ENCODE results near the gene NLGN2.
A peak's percentile ranks its signal among the peaks of the same experiment; 100 is the strongest.

The NLGN2 gene

GRCh38 chr17:7389924-7390910, 17.4 kb upstream of the NLGN2 start:
- DNase-seq = no peak
- in situ Hi-C loops (cut with MboI; ENCODE audit: low pct_unique_long_range_greater_than_20kb, low sequenced_read_pairs) = no loop called here

GRCh38 chr17:7391307-7391706, 16.3 kb upstream of the NLGN2 start:
- in situ Hi-C loops (cut with MboI; ENCODE audit: low pct_unique_long_range_greater_than_20kb, low sequenced_read_pairs) = no loop called here
- DNase-seq = no peak

GRCh38 chr17:7392696-7393612, 14.7 kb upstream of the NLGN2 start:
- in situ Hi-C loops (cut with MboI; ENCODE audit: low pct_unique_long_range_greater_than_20kb, low sequenced_read_pairs) = no loop called here

GRCh38 chr17:7393613-7394451, 13.8 kb upstream of the NLGN2 start:
- peak; percentile 52 for DNase-seq
- in situ Hi-C loops (cut with MboI; ENCODE audit: low pct_unique_long_range_greater_than_20kb, low sequenced_read_pairs) = no loop called here

More at GRCh38 chr17:7392696-7393612, 14.7 kb upstream of the NLGN2 start:
- no peak for DNase-seq

- peak; percentile 79 for DNase-seq
- in situ Hi-C loops (cut with MboI; ENCODE audit: low pct_unique_long_range_greater_than_20kb, low sequenced_read_pairs) = no loop called here
These were observed 13.0 kb upstream of the NLGN2 start, which contains the start of gene PLSCR3 for GRCh38 chr17:7394452-7395191. Gene PLSCR3, minus strand, starts transcription at chr17:7394525. Its CDS starts 415 bp downstream, at chr17:7394110.

- no peak for DNase-seq
- in situ Hi-C loops (cut with MboI; ENCODE audit: low pct_unique_long_range_greater_than_20kb, low sequenced_read_pairs) = no loop called here
These were observed 11.5 kb upstream of the NLGN2 start for GRCh38 chr17:7396147-7396546.

- in situ Hi-C loops (cut with MboI; ENCODE audit: low pct_unique_long_range_greater_than_20kb, low sequenced_read_pairs) = no loop called here
- no peak for DNase-seq
These were observed 9.0 kb upstream of the NLGN2 start for GRCh38 chr17:7398612-7399011.

- in situ Hi-C loops (cut with MboI; ENCODE audit: low pct_unique_long_range_greater_than_20kb, low sequenced_read_pairs) = no loop called here
- no peak for DNase-seq
These were observed 4.5 kb upstream of the NLGN2 start for GRCh38 chr17:7403043-7403726.

- no peak for DNase-seq
- in situ Hi-C loops (cut with MboI; ENCODE audit: low pct_unique_long_range_greater_than_20kb, low sequenced_read_pairs) = no loop called here
These were observed 4.0 kb upstream of the NLGN2 start for GRCh38 chr17:7403727-7403976.

GRCh38 chr17:7403977-7404736, 3.5 kb upstream of the NLGN2 start, which contains the start of gene TMEM256:
Gene TMEM256, minus strand, starts transcription at chr17:7404097. Its CDS starts 13 bp downstream, at chr17:7404084.
- in situ Hi-C loops (cut with MboI; ENCODE audit: low pct_unique_long_range_greater_than_20kb, low sequenced_read_pairs) = no loop called here
- DNase-seq = peak; percentile 99

- DNase-seq = no peak
- in situ Hi-C loops (cut with MboI; ENCODE audit: low pct_unique_long_range_greater_than_20kb, low sequenced_read_pairs) = no loop called here
These were observed 2.8 kb upstream of the NLGN2 start for GRCh38 chr17:7404737-7405349.

- DNase-seq = no peak
- in situ Hi-C loops (cut with MboI; ENCODE audit: low pct_unique_long_range_greater_than_20kb, low sequenced_read_pairs) = no loop called here
These were observed 2.1 kb upstream of the NLGN2 start for GRCh38 chr17:7405350-7406234.

GRCh38 chr17:7406235-7406825, 1.3 kb upstream of the NLGN2 start:
- in situ Hi-C loops (cut with MboI; ENCODE audit: low pct_unique_long_range_greater_than_20kb, low sequenced_read_pairs) = no loop called here

GRCh38 chr17:7407082-7407481, 563 bp upstream of the NLGN2 start:
- in situ Hi-C loops (cut with MboI; ENCODE audit: low pct_unique_long_range_greater_than_20kb, low sequenced_read_pairs) = no loop called here
- no peak for DNase-seq

More at GRCh38 chr17:7406235-7406825, 1.3 kb upstream of the NLGN2 start:
- no peak for DNase-seq

- no peak for DNase-seq
- in situ Hi-C loops (cut with MboI; ENCODE audit: low pct_unique_long_range_greater_than_20kb, low sequenced_read_pairs) = no loop called here
These were observed 645 bp downstream of the NLGN2 start for GRCh38 chr17:7408252-7408727.

All from KBM-7 (cell line).